NOMO-1 treated with dmso at 0.1 percent for 144 hours (cell line): Measurements from ENCODE around the gene GTF2H4.
A peak's percentile ranks its signal among the peaks of the same experiment; 100 is the strongest.
"Not testable (repeated sequence)": the region's sequence is repeated elsewhere in the genome, so short reads cannot be mapped to it uniquely, and the experiment has no call there.

Experiments used
- DNase-seq: peaks from one replicate; lab custom pipeline; 2025; ENCODE audit not compliant: unreplicated experiment; lab: John Stamatoyannopoulos, UW

GTF2H4 gene

GRCh38 chr6:30907758-30908591, at the start of gene GTF2H4:
GTF2H4 (plus strand) TSS chr6:30908207.
- DNase-seq, result peak; percentile 99

- not testable (repeated sequence) for DNase-seq
Measured at GRCh38 chr6:30859726-30860125, 48.3 kb upstream of the GTF2H4 start.

- no peak for DNase-seq
Measured at GRCh38 chr6:30861257-30862048, 46.6 kb upstream of the GTF2H4 start.

GRCh38 chr6:30862156-30862875, 45.7 kb upstream of the GTF2H4 start:
- no peak for DNase-seq

- no peak for DNase-seq
Measured at GRCh38 chr6:30864325-30864724, 43.7 kb upstream of the GTF2H4 start.

GRCh38 chr6:30869241-30869749, 38.7 kb upstream of the GTF2H4 start:
- not testable (repeated sequence) for DNase-seq

GRCh38 chr6:30870546-30870945, 37.5 kb upstream of the GTF2H4 start:
- DNase-seq, result no peak

GRCh38 chr6:30871592-30872183, 36.3 kb upstream of the GTF2H4 start:
- no peak for DNase-seq

GRCh38 chr6:30873137-30873640, 34.8 kb upstream of the GTF2H4 start:
- no peak for DNase-seq

- DNase-seq, result not testable (repeated sequence)
Measured at GRCh38 chr6:30873795-30874194, 34.2 kb upstream of the GTF2H4 start.

- no peak for DNase-seq
Measured at GRCh38 chr6:30875244-30876038, 32.6 kb upstream of the GTF2H4 start.

GRCh38 chr6:30876039-30876730, 31.8 kb upstream of the GTF2H4 start:
- no peak for DNase-seq

GRCh38 chr6:30877419-30878262, 30.4 kb upstream of the GTF2H4 start:
- peak; percentile 55 for DNase-seq

GRCh38 chr6:30879684-30880427, 28.2 kb upstream of the GTF2H4 start:
- DNase-seq, result no peak

- no peak for DNase-seq
Measured at GRCh38 chr6:30880698-30881252, 27.2 kb upstream of the GTF2H4 start.

GRCh38 chr6:30881392-30882203, 26.4 kb upstream of the GTF2H4 start:
- no peak for DNase-seq
